ENCODE measurements around the gene NUP37.

The NUP37 gene

GRCh38 chr12:102167821-102168604 lies 48.1 kb upstream of the NUP37 start:
- Histone ChIP-seq H3K4me1 (ENCODE audit: control insufficient read depth, insufficient read depth, low read length) (no peaks in the 10 kb centered on the region), H3K4me3 (ENCODE audit: low read depth, low read length) (no peak overlapping the region), H3K36me3 (ENCODE audit: control insufficient read depth in 2 of 2, insufficient read depth in 1 of 2, low read length in 2 of 2) (peaks cover 11 to 15% of the 10 kb centered on the region in 2 experiments; a peak in 1 of 3 replicates), H3K27ac (ENCODE audit: extremely low read depth, low read depth, low read length) (no peak overlapping the region), H3K9me3 (ENCODE audit: control insufficient read depth, insufficient read depth, low read depth, low read length) (no peaks in the 10 kb centered on the region)
- no peak for TF ChIP-seq ZNF416 (tag by site-specific recombination; IDR thresholded peaks at IDR 0.05)
- no peak for TF ChIP-seq ZNF600 (tag by site-specific recombination; IDR thresholded peaks at IDR 0.05)
- TF ChIP-seq ZBTB26 (tag by site-specific recombination; optimal IDR thresholded peaks at IDR 0.05), result no peak
- TF ChIP-seq ZNF248 (tag by site-specific recombination; IDR thresholded peaks at IDR 0.05), result no peak
- TF ChIP-seq ZNF677 (tag by site-specific recombination; IDR thresholded peaks at IDR 0.05), result no peak
- no peak for TF ChIP-seq ZNF548 (tag by site-specific recombination; IDR thresholded peaks at IDR 0.05)
- TF ChIP-seq ZNF211 (tag by site-specific recombination; IDR thresholded peaks at IDR 0.05; ENCODE audit: low read depth), result no peak
- no peak for TF ChIP-seq ZNF394 (tag by site-specific recombination; IDR thresholded peaks at IDR 0.05; ENCODE audit: borderline replicate concordance)
- no peak for TF ChIP-seq ZNF114 (tag by site-specific recombination; IDR thresholded peaks at IDR 0.05)
- no peak for TF ChIP-seq ZBTB44 (tag by site-specific recombination; IDR thresholded peaks at IDR 0.05)
- no peak for TF ChIP-seq RBAK (tag by site-specific recombination; IDR thresholded peaks at IDR 0.05)
- TF ChIP-seq MEIS1 (CRISPR knock-in tag; IDR thresholded peaks at IDR 0.05; ENCODE audit: borderline replicate concordance), result no peak
- no peak for TF ChIP-seq ZNF785 (tag by site-specific recombination; IDR thresholded peaks at IDR 0.05)
- TF ChIP-seq YY2 (tag by site-specific recombination; IDR thresholded peaks at IDR 0.05), result no peak
- TF ChIP-seq, protein P1, sequence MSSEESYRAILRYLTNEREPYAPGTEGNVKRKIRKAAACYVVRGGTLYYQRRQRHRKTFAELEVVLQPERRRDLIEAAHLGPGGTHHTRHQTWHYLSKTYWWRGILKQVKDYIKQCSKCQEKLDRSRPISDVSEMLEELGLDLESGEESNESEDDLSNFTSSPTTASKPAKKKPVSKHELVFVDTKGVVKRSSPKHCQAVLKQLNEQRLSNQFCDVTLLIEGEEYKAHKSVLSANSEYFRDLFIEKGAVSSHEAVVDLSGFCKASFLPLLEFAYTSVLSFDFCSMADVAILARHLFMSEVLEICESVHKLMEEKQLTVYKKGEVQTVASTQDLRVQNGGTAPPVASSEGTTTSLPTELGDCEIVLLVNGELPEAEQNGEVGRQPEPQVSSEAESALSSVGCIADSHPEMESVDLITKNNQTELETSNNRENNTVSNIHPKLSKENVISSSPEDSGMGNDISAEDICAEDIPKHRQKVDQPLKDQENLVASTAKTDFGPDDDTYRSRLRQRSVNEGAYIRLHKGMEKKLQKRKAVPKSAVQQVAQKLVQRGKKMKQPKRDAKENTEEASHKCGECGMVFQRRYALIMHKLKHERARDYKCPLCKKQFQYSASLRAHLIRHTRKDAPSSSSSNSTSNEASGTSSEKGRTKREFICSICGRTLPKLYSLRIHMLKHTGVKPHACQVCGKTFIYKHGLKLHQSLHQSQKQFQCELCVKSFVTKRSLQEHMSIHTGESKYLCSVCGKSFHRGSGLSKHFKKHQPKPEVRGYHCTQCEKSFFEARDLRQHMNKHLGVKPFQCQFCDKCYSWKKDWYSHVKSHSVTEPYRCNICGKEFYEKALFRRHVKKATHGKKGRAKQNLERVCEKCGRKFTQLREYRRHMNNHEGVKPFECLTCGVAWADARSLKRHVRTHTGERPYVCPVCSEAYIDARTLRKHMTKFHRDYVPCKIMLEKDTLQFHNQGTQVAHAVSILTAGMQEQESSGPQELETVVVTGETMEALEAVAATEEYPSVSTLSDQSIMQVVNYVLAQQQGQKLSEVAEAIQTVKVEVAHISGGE (tag by site-specific recombination; conservative IDR thresholded peaks at IDR 0.05; ENCODE audit: low read depth), result no peak
- TF ChIP-seq, protein P2, sequence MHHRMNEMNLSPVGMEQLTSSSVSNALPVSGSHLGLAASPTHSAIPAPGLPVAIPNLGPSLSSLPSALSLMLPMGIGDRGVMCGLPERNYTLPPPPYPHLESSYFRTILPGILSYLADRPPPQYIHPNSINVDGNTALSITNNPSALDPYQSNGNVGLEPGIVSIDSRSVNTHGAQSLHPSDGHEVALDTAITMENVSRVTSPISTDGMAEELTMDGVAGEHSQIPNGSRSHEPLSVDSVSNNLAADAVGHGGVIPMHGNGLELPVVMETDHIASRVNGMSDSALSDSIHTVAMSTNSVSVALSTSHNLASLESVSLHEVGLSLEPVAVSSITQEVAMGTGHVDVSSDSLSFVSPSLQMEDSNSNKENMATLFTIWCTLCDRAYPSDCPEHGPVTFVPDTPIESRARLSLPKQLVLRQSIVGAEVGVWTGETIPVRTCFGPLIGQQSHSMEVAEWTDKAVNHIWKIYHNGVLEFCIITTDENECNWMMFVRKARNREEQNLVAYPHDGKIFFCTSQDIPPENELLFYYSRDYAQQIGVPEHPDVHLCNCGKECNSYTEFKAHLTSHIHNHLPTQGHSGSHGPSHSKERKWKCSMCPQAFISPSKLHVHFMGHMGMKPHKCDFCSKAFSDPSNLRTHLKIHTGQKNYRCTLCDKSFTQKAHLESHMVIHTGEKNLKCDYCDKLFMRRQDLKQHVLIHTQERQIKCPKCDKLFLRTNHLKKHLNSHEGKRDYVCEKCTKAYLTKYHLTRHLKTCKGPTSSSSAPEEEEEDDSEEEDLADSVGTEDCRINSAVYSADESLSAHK (tag by site-specific recombination; IDR thresholded peaks at IDR 0.05), result no peak
- no peak for TF ChIP-seq ZNF266 (tag by site-specific recombination; IDR thresholded peaks at IDR 0.05; ENCODE audit: low read depth)
- TF ChIP-seq ZNF2 (tag by site-specific recombination; IDR thresholded peaks at IDR 0.05), result no peak
- ChIA-PET CTCF (interaction anchor here (1.2 to 1.7 kb wide), 3 partner anchors 228 to 573 kb away, joined by 3 to 6 read pairs (median 6); no protein-coding TSS in a partner anchor), POLR2A (no interaction called here)
